LNCaP clone FGC (cell line): ENCODE results near the gene MUC5AC.

Experiments
- DNase-seq: peaks from one replicate; pipeline ENCODE4 v3.0.0-alpha.2; 2011; ENCODE audit warnings: low read depth
- H3K4me3 ChIP-seq: 2 replicates; pipeline ENCODE4 v1.5.1; 2011; ENCODE audit warnings: mild to moderate bottlenecking, low read depth, low read length, control low read depth
- CTCF ChIP-seq: IDR thresholded peaks from 2 replicates; pipeline ENCODE4 v1.5.1; 2012; ENCODE audit warnings: mild to moderate bottlenecking; ENCODE audit not compliant: control insufficient read depth, insufficient read depth; ENCODE audit errors: extremely low read depth

The MUC5AC gene

GRCh38 chr11:1197886-1198560, 40.3 kb downstream of the MUC5AC start:
- DNase-seq: no peak
- H3K4me3 ChIP-seq: no peak overlapping the region
- no peak for TF ChIP-seq CTCF

GRCh38 chr11:1198561-1199240, 40.9 kb downstream of the MUC5AC start:
- no peak overlapping the region for H3K4me3 ChIP-seq
- no peak for DNase-seq
- TF ChIP-seq CTCF: no peak

GRCh38 chr11:1199241-1199750, 41.5 kb downstream of the MUC5AC start:
- no peak for TF ChIP-seq CTCF
- no peak for DNase-seq
- H3K4me3 ChIP-seq: no peak overlapping the region

DNA sequence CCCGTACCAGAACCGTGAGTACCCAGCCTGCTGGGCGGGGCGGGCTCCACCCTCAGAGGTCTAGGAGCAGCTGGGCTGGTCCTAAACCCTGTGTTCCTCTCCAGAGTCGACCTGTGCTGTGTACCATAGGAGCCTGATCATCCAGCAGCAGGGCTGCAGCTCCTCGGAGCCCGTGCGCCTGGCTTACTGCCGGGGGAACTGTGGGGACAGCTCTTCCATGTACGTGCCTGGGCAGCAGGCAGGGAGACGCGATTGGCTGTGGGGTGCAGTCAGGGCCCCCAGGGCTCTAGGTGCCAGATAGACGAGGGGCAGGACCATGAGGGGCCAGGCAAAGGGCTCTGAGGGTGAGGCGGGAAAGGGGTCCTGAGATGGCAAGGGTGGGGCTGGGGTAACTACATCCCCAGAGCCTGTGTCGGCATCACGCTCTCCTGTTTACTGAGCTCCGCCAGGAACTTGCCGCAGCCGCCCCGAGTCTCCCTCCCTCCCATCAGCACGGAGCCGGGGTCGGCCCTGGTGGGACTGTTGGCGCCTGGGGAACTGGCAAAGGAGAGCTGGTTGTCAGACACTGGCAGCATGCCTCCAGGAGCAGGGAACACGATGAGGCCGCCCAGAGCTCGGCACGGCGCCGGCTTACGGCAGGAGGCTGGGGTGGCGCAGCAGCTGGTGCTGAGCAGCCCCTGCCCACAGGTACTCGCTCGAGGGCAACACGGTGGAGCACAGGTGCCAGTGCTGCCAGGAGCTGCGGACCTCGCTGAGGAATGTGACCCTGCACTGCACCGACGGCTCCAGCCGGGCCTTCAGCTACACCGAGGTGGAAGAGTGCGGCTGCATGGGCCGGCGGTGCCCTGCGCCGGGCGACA, 42.2 kb downstream of the MUC5AC start:
- TF ChIP-seq CTCF: no peak
- DNase-seq: no peak

GRCh38 chr11:1200611-1201191, 42.9 kb downstream of the MUC5AC start:
- no peak overlapping the region for H3K4me3 ChIP-seq
- no peak for TF ChIP-seq CTCF
- no peak for DNase-seq

More for the DNA sequence above, 42.2 kb downstream of the MUC5AC start:
- H3K4me3 ChIP-seq: no peak overlapping the region

GRCh38 chr11:1201395-1202153, 43.8 kb downstream of the MUC5AC start:
- no peak for DNase-seq
- TF ChIP-seq CTCF: no peak
- no peak overlapping the region for H3K4me3 ChIP-seq
